H1 (cell line): ENCODE results near the gene GCK. TPM values are rescaled to one million over a fixed set of nuclear protein-coding genes. Genes with fewer than 3 reads are reported as not detected.

ENCODE experiments used
- CTCF ChIA-PET: fragments of 300-600 bp; sonication (Branson Sonifier 250); formaldehyde crosslinking; loops from one replicate; lab custom pipeline; 2021; ENCODE audit not compliant: partially characterized antibody; lab: Charles Lee
- POLR2A ChIA-PET: fragments of 300-600 bp; sonication (Branson Sonifier 250); formaldehyde crosslinking; loops from one replicate; lab custom pipeline; 2021; ENCODE audit warnings: inconsistent platforms; ENCODE audit not compliant: partially characterized antibody; lab: Charles Lee
- DNase-seq, 2 experiments: peaks; one replicate each; pipeline versions ENCODE4 v3.0.0 to v3.0.0-alpha.2; 2010 to 2022; ENCODE audit warnings: low spot score in 2 of 2, low read depth in 1 of 2, mixed read lengths in 1 of 2
- FAIRE-seq: peaks from 2 replicates; lab custom pipeline; 2011; peaks lifted over from hg19 to GRCh38; lab: Jason Lieb, UNC
- H2AFZ ChIP-seq: 2 replicates; pipeline ENCODE4 v1.8.1; 2012; ENCODE audit warnings: low read length, inconsistent platforms
- H2AK5ac ChIP-seq: 2 replicates; pipeline ENCODE4 v1.6.1; 2013; ENCODE audit warnings: low read depth, low read length
- H2BK120ac ChIP-seq: replicated peaks from 2 replicates; pipeline ENCODE3; 2013; ENCODE audit warnings: low read depth, low read length, inconsistent platforms
- H2BK12ac ChIP-seq: 2 replicates; pipeline ENCODE4 v1.6.1; 2013; ENCODE audit warnings: low read depth, low read length
- H2BK15ac ChIP-seq: 2 replicates; pipeline ENCODE4 v1.6.1; 2013; ENCODE audit warnings: low read length
- H2BK20ac ChIP-seq: 2 replicates; pipeline ENCODE4 v1.6.1; 2013; ENCODE audit warnings: low read length
- H2BK5ac ChIP-seq: 2 replicates; pipeline ENCODE4 v1.6.1; 2013; ENCODE audit warnings: low read depth, low read length
- H3K14ac ChIP-seq: 2 replicates; pipeline ENCODE4 v1.6.1; 2013; ENCODE audit warnings: inconsistent platforms; ENCODE audit not compliant: insufficient read length
- H3K18ac ChIP-seq: 2 replicates; pipeline ENCODE4 v1.6.1; 2013; ENCODE audit warnings: low read length; ENCODE audit errors: extremely low read depth
- H3K23ac ChIP-seq: 2 replicates; pipeline ENCODE4 v1.6.1; 2013; ENCODE audit warnings: inconsistent platforms; ENCODE audit not compliant: insufficient read length
- H3K23me2 ChIP-seq: 2 replicates; pipeline ENCODE4 v1.6.1; 2013; ENCODE audit warnings: low read depth, low read length
- H3K27ac ChIP-seq: 2 replicates; pipeline ENCODE4 v1.6.1; 2011; ENCODE audit warnings: low read depth, low read length, inconsistent platforms
- H3K27me3 ChIP-seq, 4 experiments: replicated peaks in 1 of 4; 1 replicate in 1 of 4; 2 replicates in 3 of 4; pipeline versions ENCODE4 v1.6.1 to v1.8.1; 2011 to 2013; ENCODE audit warnings: low read length in 3 of 4, mild to moderate bottlenecking in 3 of 4, inconsistent platforms in 2 of 4, mixed read lengths in 2 of 4, moderate library complexity in 1 of 4; ENCODE audit not compliant: control insufficient read depth in 3 of 4, insufficient read depth in 3 of 4; ENCODE audit errors: extremely low read depth in 1 of 4
- H3K36me3 ChIP-seq, 4 experiments: 2 replicates each; pipeline versions ENCODE4 v1.6.1 to v1.8.1; 2011 to 2013; ENCODE audit warnings: mild to moderate bottlenecking in 4 of 4, low read length in 3 of 4, moderate library complexity in 2 of 4, control low read depth in 1 of 4, inconsistent platforms in 1 of 4; ENCODE audit not compliant: insufficient read depth in 4 of 4, control insufficient read depth in 2 of 4
- H3K4ac ChIP-seq: replicated peaks from 2 replicates; pipeline ENCODE3; 2013; ENCODE audit warnings: low read length, low read depth, mixed read lengths, inconsistent platforms; ENCODE audit not compliant: insufficient read length
- H3K4me1 ChIP-seq, 4 experiments: replicated peaks in 1 of 4; 1 replicate in 1 of 4; 2 replicates in 3 of 4; pipeline versions ENCODE4 v1.6.1 to v1.8.1; 2011 to 2013; ENCODE audit warnings: low read length in 3 of 4, inconsistent platforms in 2 of 4, mixed read lengths in 1 of 4; ENCODE audit not compliant: insufficient read depth in 4 of 4, control insufficient read depth in 3 of 4
- H3K4me2 ChIP-seq, 2 experiments: 2 replicates each; pipeline versions ENCODE4 v1.6.1 to v1.8.1; 2011 to 2013; ENCODE audit warnings: low read depth in 2 of 2, low read length in 2 of 2, control low read depth in 1 of 2, inconsistent platforms in 1 of 2, mild to moderate bottlenecking in 1 of 2; ENCODE audit not compliant: insufficient read depth in 1 of 2
- H3K4me3 ChIP-seq, 4 experiments: fragments of 200-600, 300-600 bp in 1 of 4; sonication (generic), shearing (Covaris generic), sonication (Bioruptor Twin) in 1 of 4; 2 replicates each; pipeline versions ENCODE4 v1.5.1 to v1.8.1; 2011 to 2016; ENCODE audit warnings: low read length in 4 of 4, low read depth in 3 of 4, control low read depth in 2 of 4, inconsistent platforms in 2 of 4, mild to moderate bottlenecking in 2 of 4, mixed read lengths in 1 of 4, moderate library complexity in 1 of 4; ENCODE audit not compliant: insufficient read depth in 2 of 4; ENCODE audit errors: extremely low read depth in 1 of 4
- H3K56ac ChIP-seq: replicated peaks from 2 replicates; pipeline ENCODE3; 2013; ENCODE audit warnings: low read depth, mild to moderate bottlenecking, mixed read lengths, low read length, inconsistent platforms; ENCODE audit not compliant: insufficient read length
- H3K79me1 ChIP-seq: 2 replicates; pipeline ENCODE4 v1.6.1; 2013; ENCODE audit warnings: low read depth, low read length, control low read depth
- H3K79me2 ChIP-seq, 2 experiments: 2 replicates each; pipeline versions ENCODE4 v1.6.1 to v1.8.1; 2012 to 2013; ENCODE audit warnings: low read length in 2 of 2, mild to moderate bottlenecking in 2 of 2, inconsistent platforms in 1 of 2; ENCODE audit not compliant: insufficient read depth in 2 of 2, control insufficient read depth in 1 of 2
- H3K9ac ChIP-seq, 4 experiments: replicated peaks in 1 of 4; 1 replicate in 1 of 4; 2 replicates in 3 of 4; pipeline versions ENCODE4 v1.6.1 to v1.8.1; 2011 to 2013; ENCODE audit warnings: low read depth in 3 of 4, low read length in 3 of 4, control low read depth in 2 of 4, mild to moderate bottlenecking in 2 of 4, moderate library complexity in 2 of 4, inconsistent platforms in 1 of 4; ENCODE audit errors: extremely low read depth in 1 of 4
- H3K9me3 ChIP-seq, 2 experiments: 2 replicates each; pipeline versions ENCODE4 v1.6.1 to v1.8.1; 2012 to 2013; ENCODE audit warnings: mild to moderate bottlenecking in 2 of 2, moderate library complexity in 2 of 2, control low read depth in 1 of 2, inconsistent platforms in 1 of 2, low read depth in 1 of 2, low read length in 1 of 2, mixed read lengths in 1 of 2; ENCODE audit not compliant: insufficient read depth in 2 of 2
- H4K20me1 ChIP-seq, 2 experiments: replicated peaks in 1 of 2; 2 replicates each; pipeline versions ENCODE3 to v1.8.1; 2011 to 2013; ENCODE audit warnings: inconsistent platforms in 2 of 2, low read length in 2 of 2, mild to moderate bottlenecking in 1 of 2; ENCODE audit not compliant: insufficient read depth in 2 of 2, control insufficient read depth in 1 of 2
- H4K5ac ChIP-seq: 2 replicates; pipeline ENCODE4 v1.6.1; 2013; ENCODE audit warnings: low read length, low read depth, mixed read lengths, inconsistent platforms; ENCODE audit not compliant: insufficient read length
- H4K8ac ChIP-seq: 2 replicates; pipeline ENCODE4 v1.8.0; 2013; ENCODE audit warnings: mild to moderate bottlenecking, moderate library complexity, low read length, inconsistent platforms; ENCODE audit not compliant: insufficient read depth; ENCODE audit errors: extremely low read depth
- H4K91ac ChIP-seq: replicated peaks from 2 replicates; pipeline ENCODE3; 2013; ENCODE audit warnings: low read length, mixed read lengths, inconsistent platforms; ENCODE audit not compliant: insufficient read length
- ASH2L ChIP-seq: fragments of 200-600, 300-600 bp; sonication (generic); IDR thresholded peaks from one replicate; pipeline ENCODE4 v1.7.1; 2017; ENCODE audit warnings: low read length
- GTF2F1 ChIP-seq: IDR thresholded peaks from 2 replicates; pipeline ENCODE4 v1.6.1; 2012; ENCODE audit warnings: low read depth, low read length, improper control_type of control experiment, borderline replicate concordance
- HDAC6 ChIP-seq: IDR thresholded peaks from one replicate; pipeline ENCODE4 v1.7.1; 2012; ENCODE audit warnings: low read depth, mild to moderate bottlenecking, inconsistent platforms, low read length, moderate library complexity
- PHF8 ChIP-seq: fragments of 200-600 bp; sonication (generic); conservative IDR thresholded peaks from 2 replicates; pipeline ENCODE4 v1.7.1; 2012; ENCODE audit warnings: low read depth, mild to moderate bottlenecking, inconsistent platforms, low read length, moderate library complexity
- RNF2 ChIP-seq: fragments of 200-900, 300-1000 bp; sonication (generic); IDR thresholded peaks from 2 replicates; pipeline ENCODE4 v1.7.1; 2016; ENCODE audit warnings: borderline replicate concordance, low read depth, mild to moderate bottlenecking, antibody characterized with exemption, low read length; ENCODE audit not compliant: poor library complexity, severe bottlenecking; ENCODE audit errors: missing control alignments
- RXRA ChIP-seq: IDR thresholded peaks from 2 replicates; pipeline ENCODE4 v1.6.1; 2011; ENCODE audit warnings: low read depth, mild to moderate bottlenecking, low read length, moderate library complexity; ENCODE audit not compliant: insufficient read depth
- SAP30 ChIP-seq: fragments of 300-600 bp; sonication (generic); IDR thresholded peaks from 2 replicates; pipeline ENCODE4 v1.7.1; 2012; ENCODE audit warnings: low read length, moderate library complexity, mild to moderate bottlenecking, inconsistent platforms; ENCODE audit not compliant: insufficient read depth, insufficient replicate concordance
- SP1 ChIP-seq: IDR thresholded peaks from 2 replicates; pipeline ENCODE4 v1.6.1; 2011; ENCODE audit warnings: low read depth, low read length
- WGBS, 2 experiments: shearing (Covaris generic) in 1 of 2; methylation state at CpG; one replicate each; pipeline versions ENCODE4 v1.1.6 to v1.1.7; 2013 to 2015; ENCODE audit warnings: low lambda C conversion rate in 2 of 2, mixed read lengths in 2 of 2, inconsistent platforms in 1 of 2, low coverage in 1 of 2, missing lambda C conversion rate in 1 of 2; ENCODE audit not compliant: insufficient replicate concordance in 2 of 2, insufficient coverage in 1 of 2, insufficient read length in 1 of 2; ENCODE audit errors: extremely low coverage in 1 of 2, missing lambda C conversion rate in 1 of 2; 5-methylcytosine and 5-hydroxymethylcytosine counted together
- polyA plus RNA-seq, 7 experiments: library from polyadenylated mRNA; depleted of rRNA in 3 of 7; stranded (reverse) in 5 of 7; unstranded in 2 of 7; fragments of >200 nt in 5 of 7; fragments of 200-250 nt in 2 of 7; gene quantifications; 1 replicate in 5 of 7; 2 replicates in 1 of 7; 4 replicates in 1 of 7; pipeline versions ENCODE4 v1.2.1 to v1.2.3, GENCODE V29; 2011 to 2013; ENCODE audit warnings: missing spikeins in 2 of 7, mixed read lengths in 2 of 7
- total RNA-seq: library from RNA; stranded (reverse); fragmentation: NEBNext Ultra II Directional; extraction: Animal tissue kit (Norgen Biotek cat#: 25700); gene quantifications from 2 replicates; pipeline ENCODE4 v1.2.1, GENCODE V29; 2021

The GCK gene
- total and polyA plus RNA-seq, 2 of the 8 experiments (the other 6 are each of a cell fraction or from before 2014, with no cell fraction given): 2.4 to 4.9 TPM

GRCh38 chr7:44095781-44096180 lies 93.5 kb downstream of the GCK start:
- no peaks in the 10 kb centered on the region; a peak in 1 of 7 replicates for H3K4me1 ChIP-seq
- no peak overlapping the region for H2BK120ac ChIP-seq
- no peaks in the 10 kb centered on the region for H3K79me1 ChIP-seq
- TF ChIP-seq RXRA: no peak
- TF ChIP-seq ASH2L: no peak
- TF ChIP-seq SAP30: no peak
- TF ChIP-seq HDAC6: no peak
- TF ChIP-seq GTF2F1: no peak
- no peak for TF ChIP-seq PHF8
- TF ChIP-seq SP1: no peak
- no peak for TF ChIP-seq RNF2
- H3K36me3 ChIP-seq: no peaks in the 10 kb centered on the region
- H4K8ac ChIP-seq: no peak overlapping the region
- 93% methylated on average over 3 of the region's 3 CpGs; no CpG with 5 or more reads in 1 of the 2 experiments for WGBS, 2 experiments
- no peak overlapping the region for H4K91ac ChIP-seq
- H3K23ac ChIP-seq: no peak overlapping the region
- no peak overlapping the region for H3K4me3 ChIP-seq
- no peaks in the 10 kb centered on the region for H3K79me2 ChIP-seq
- H2BK12ac ChIP-seq: no peak overlapping the region
- no peak overlapping the region for H3K4me2 ChIP-seq
- no peak overlapping the region for H4K5ac ChIP-seq
- H3K14ac ChIP-seq: no peak overlapping the region
- H3K56ac ChIP-seq: no peak overlapping the region
- H3K18ac ChIP-seq: no peak overlapping the region
- DNase-seq (no peak), FAIRE-seq (no peak)
- no peak overlapping the region for H3K4ac ChIP-seq
- ChIA-PET CTCF (interaction anchor here (0.8 to 1.8 kb wide), 4 partner anchors 11 to 23 kb away, joined by 3 to 4 read pairs (median 3); no protein-coding TSS in a partner anchor), POLR2A (interaction anchor here (1.4 to 1.6 kb wide), 2 partner anchors 10 to 16 kb away, joined by 3 read pairs; no protein-coding TSS in a partner anchor)
- no peaks in the 10 kb centered on the region for H3K27me3 ChIP-seq
- no peak overlapping the region for H2AFZ ChIP-seq
- H3K9me3 ChIP-seq: no peaks in the 10 kb centered on the region
- H2BK20ac ChIP-seq: no peak overlapping the region
- H4K20me1 ChIP-seq: no peaks in the 10 kb centered on the region
- H3K9ac ChIP-seq: no peak overlapping the region
- no peak overlapping the region for H3K27ac ChIP-seq
- H2BK5ac ChIP-seq: no peak overlapping the region
- H2AK5ac ChIP-seq: no peak overlapping the region
- no peaks in the 10 kb centered on the region for H3K23me2 ChIP-seq
- H2BK15ac ChIP-seq: no peak overlapping the region
